ENCODE data around the gene MAST4.

MAST4 gene

GRCh38 chr5:66947458-66947857, 351.3 kb downstream of the MAST4 start:
- no peak for DNase-seq (ENCODE audit: extremely low read depth in 1 of 2, low read depth in 1 of 2)

GRCh38 chr5:66949066-66949465, 352.9 kb downstream of the MAST4 start:
- DNase-seq (ENCODE audit: extremely low read depth in 1 of 2, low read depth in 1 of 2): no peak

DNA sequence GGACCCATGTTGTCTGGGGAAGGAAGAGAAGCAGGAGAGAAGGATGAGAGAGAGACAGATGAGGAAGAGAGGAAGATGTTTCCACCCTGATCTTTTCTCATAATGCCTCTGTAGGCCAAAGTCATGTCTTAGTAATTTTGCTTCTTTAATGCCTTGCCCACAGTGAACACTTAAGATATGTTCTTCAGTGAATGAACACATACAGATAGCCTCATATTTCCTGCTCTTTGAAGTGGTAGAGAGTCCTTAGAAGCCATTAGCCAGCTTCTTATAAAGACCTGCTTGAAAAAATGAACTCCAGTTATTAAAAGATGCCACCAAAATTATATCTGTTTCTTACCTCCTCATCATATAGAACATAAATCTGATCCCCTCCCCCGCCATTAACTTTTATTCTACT, 356.0 kb downstream of the MAST4 start:
- no peak for DNase-seq (ENCODE audit: extremely low read depth in 1 of 2, low read depth in 1 of 2)

- DNase-seq (ENCODE audit: extremely low read depth in 1 of 2, low read depth in 1 of 2): no peak
Measured at GRCh38 chr5:66956439-66956838, 360.2 kb downstream of the MAST4 start.

DNA sequence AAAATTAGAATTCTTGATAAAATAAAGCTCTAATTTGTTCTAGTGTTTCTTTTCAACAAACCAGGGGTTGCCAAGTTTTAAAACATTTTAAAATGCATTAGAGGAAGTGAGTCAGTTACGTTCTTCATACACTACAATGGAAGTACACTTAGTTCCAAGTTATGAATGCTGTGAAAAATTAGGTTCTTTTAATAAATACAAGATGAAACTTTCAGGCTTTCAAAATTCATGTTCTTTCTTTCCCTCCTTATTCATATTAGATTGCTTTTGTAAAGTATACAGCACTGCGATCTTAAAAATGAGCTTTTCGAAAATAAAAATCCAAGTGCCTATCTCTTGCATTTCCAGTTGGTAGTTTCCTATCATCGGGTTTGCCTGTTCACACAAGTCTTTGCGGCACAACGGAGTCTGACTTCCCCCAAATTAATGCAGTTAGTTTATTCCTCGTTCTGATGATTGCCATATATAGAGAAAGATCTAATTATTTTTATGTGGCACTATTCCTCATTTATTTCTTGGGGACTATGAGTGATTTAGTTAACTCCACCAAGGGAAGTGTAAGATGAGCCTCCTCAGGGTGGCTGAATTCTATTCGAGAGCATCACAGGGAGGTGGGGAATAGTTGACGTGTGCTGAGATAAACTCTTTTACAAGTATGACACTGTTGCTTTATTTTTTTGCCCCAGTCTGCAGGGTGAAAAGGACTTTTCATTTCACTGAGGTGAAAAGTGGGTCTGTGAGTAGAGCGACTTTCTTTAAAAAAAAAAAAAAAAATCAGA, 362.2 kb downstream of the MAST4 start:
- DNase-seq (ENCODE audit: extremely low read depth in 1 of 2, low read depth in 1 of 2): no peak

DNA sequence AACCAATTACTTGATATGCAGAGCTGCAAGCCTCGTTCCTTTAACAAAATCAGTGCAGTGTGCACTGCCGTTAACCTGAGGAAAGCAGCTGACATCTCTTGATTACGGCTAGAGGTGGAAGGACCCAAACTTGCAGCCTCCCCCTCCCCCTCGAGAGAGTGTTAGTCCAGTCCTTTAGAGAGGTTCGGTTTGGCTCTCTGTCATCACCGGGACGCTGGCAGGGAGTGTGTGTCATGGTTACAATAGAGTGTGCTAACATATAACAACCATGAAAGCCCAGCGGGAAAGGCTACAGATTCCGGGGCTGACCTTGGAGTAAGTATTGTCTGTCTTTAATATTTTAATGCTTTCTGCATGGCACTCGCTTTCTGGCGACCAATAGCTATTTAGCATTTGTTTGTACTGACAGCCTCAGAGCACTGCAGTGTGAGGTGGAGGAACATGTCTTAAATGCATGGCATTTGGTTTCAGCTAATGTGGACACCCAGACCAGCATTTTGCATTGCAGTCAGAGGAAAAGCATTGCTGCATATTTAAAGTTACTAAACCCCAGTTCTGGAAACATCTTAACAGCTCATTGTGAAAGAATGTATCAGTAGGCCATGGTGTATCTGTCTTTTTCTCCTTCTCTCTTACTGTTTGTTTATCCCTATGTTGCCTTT, 362.9 kb downstream of the MAST4 start:
- no peak for DNase-seq (ENCODE audit: extremely low read depth in 1 of 2, low read depth in 1 of 2)

- DNase-seq (ENCODE audit: extremely low read depth in 1 of 2, low read depth in 1 of 2): no peak
Measured at GRCh38 chr5:66959653-66960052, 363.5 kb downstream of the MAST4 start.

GRCh38 chr5:66960369-66961137, 364.4 kb downstream of the MAST4 start:
- DNase-seq (ENCODE audit: extremely low read depth in 1 of 2, low read depth in 1 of 2): no peak

GRCh38 chr5:66963559-66963971, 367.4 kb downstream of the MAST4 start:
- no peak for DNase-seq (ENCODE audit: extremely low read depth in 1 of 2, low read depth in 1 of 2)

DNA sequence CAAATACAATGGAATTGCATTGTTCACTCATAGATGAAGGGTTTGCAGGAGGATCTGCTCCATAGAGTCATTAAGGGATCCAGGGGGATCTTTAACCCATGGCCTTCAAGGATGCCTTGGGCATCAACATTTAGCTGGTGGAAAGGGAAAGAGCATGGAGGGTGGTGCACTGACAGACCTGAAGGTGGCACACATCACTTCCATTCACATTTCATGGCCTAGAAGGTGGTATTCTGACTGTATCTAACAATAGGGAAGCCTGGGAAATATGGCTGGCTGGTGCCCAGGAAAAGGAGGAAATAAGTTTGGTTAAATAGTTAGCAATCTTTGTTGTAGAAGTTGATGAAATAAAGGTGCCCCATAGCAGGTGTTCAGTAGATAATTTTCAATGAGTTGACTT, 370.2 kb downstream of the MAST4 start:
- DNase-seq (ENCODE audit: extremely low read depth in 1 of 2, low read depth in 1 of 2): no peak

- DNase-seq (ENCODE audit: extremely low read depth in 1 of 2, low read depth in 1 of 2): no peak
Measured at GRCh38 chr5:66967102-66967501, 370.9 kb downstream of the MAST4 start.

- DNase-seq (ENCODE audit: extremely low read depth in 1 of 2, low read depth in 1 of 2): no peak
Measured at GRCh38 chr5:66967826-66968262, 371.7 kb downstream of the MAST4 start.

GRCh38 chr5:66969484-66969883, 373.3 kb downstream of the MAST4 start:
- DNase-seq (ENCODE audit: extremely low read depth in 1 of 2, low read depth in 1 of 2): no peak

DNA sequence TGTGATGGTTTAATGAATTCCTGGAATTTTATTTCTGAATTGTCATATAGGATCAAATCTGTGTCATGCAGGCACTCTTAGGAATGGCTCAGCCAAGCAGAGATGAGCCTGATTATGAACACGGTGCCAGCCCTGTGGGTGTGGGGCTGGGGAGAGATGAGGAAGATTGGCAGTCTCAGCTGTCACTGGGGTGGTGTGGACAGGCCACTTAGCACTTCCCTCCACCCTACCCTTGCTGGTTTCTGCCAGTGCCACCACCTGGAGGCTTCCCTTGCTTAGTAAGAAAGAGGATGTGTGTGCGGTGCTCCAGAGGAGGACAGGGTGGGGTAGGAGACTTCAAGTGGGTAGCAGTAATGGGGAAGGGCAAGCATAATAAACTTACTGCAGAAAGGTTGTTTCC, 373.8 kb downstream of the MAST4 start:
- DNase-seq (ENCODE audit: extremely low read depth in 1 of 2, low read depth in 1 of 2): no peak

DNA sequence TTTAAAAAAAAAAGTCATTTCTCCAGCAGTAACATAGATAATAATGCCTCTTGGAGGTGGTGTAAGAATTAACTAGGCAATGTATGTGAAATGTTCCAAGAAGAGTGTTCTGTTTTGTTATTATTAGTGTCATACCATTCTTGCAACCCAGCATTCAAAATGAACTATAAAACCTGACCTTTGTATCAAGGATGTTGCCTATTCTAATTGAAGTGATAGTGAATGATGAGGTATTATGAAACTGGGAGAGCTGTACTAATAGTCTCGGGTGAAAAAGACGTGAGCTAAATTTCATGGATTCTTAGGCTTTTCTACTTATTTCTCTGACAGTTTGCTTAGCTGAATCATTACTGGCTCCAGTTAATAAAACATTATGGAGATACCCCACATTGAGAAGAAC, 375.8 kb downstream of the MAST4 start:
- no peak for DNase-seq (ENCODE audit: extremely low read depth in 1 of 2, low read depth in 1 of 2)

- no peak for DNase-seq (ENCODE audit: extremely low read depth in 1 of 2, low read depth in 1 of 2)
Measured at GRCh38 chr5:66974256-66974655, 378.1 kb downstream of the MAST4 start.

DNA sequence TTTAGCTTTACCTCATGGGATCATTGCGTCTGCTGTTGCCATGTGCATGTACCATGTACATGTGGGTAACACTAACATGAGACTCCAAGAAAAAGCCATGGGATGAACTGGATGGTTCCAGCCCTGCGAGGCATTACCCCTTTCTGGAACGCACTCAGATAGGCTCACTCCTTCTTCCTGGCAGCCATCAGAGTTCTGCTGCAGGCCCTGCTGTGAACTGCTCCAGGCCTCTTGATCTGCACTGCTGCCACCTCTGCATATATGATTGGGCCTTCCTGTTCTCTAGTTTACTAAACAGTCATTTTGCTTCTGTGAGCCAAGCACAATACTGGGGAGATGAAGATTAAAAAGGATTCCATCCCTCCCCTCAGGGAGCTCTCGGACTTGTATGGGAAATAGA, 379.9 kb downstream of the MAST4 start:
- no peak for DNase-seq (ENCODE audit: extremely low read depth in 1 of 2, low read depth in 1 of 2)

DNA sequence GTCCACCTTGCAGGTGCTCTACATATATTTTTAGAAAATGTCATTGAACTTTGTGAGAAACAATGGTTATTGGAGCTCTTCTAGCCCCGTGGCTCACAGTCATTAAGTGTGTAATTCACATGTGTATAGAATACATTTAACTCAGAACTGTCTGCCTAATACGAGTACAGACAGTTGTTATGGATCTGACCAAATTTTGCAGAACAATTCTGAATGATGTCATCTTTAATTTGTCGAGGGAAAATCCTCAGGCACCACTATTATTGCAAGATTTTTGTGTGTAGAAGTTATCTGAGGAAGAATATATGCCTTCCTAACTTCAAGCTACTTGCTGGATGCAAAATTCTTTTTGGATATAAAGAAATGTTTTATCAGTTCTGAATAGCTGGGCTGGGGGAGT, 383.5 kb downstream of the MAST4 start:
- no peak for DNase-seq (ENCODE audit: extremely low read depth in 1 of 2, low read depth in 1 of 2)

DNA sequence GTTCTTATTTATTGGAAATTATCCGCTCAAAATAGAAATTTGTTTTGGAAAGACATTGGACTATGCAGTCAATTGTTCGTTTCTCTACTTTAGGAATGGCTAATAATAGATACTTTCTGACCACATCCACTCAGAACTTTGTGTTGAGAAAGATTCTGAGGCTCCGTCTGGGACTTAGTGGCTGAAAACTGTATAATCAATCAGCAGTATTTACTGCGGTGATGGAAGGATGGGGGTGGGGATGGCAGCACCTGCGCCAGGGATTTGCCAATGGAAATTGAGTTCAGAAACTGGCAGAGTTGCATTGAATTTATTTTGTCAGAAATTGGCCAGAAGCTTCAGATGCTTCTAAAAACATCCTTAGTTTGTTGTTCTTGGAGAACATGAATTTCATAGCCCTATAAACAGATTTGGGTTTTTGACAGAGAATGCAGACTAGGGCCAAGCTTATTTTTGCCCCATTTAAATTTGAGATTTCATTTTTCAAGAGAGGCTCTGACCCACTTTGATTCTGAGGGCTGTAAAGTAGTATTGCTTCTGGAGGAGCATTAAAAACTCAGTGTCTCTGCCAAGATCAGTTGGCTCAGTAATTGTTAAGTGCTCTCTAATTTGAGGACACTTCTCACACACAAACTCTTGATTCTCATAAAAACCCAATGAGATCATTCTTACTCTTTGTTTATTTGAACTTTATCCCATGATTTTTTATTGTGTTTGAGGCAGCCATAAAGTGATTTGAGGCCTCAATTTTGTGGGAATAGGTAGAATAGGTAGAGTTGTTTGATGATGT, 385.3 kb downstream of the MAST4 start:
- no peak for DNase-seq (ENCODE audit: extremely low read depth in 1 of 2, low read depth in 1 of 2)

GRCh38 chr5:66982056-66982387, 385.8 kb downstream of the MAST4 start:
- DNase-seq (ENCODE audit: extremely low read depth in 1 of 2, low read depth in 1 of 2): no peak

DNA sequence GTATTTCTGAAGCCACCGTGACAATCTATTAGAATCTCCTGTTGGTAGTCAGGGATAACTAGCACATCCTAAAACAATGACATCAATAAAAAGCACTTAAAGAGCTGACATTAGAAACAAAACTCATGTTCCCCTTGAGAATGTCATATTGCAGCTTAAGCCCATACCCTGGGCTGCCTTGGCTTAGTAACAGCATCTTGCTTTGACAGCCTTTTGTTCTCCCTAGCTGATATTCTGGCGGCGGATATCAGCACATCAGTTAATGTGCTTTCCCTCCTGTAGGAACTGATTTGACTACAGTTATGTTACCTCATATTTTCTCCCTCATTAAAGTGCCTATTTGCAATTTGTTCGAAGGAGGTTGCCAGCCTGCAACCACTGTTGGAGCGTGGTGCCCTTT, 386.3 kb downstream of the MAST4 start:
- DNase-seq (ENCODE audit: extremely low read depth in 1 of 2, low read depth in 1 of 2): no peak
